Uterus (tissue), 2 donors: ENCODE data around the gene ENPEP.

ENCODE experiments used
- CTCF ChIP-seq, 4 experiments: fragments of 200-600 bp in 2 of 4; fragments of 450-650 bp in 2 of 4; sonication (generic) in 2 of 4; IDR thresholded peaks; one replicate each; pipeline ENCODE4 v1.5.1; 2016 to 2019; ENCODE audit warnings: antibody characterized with exemption in 4 of 4, mild to moderate bottlenecking in 2 of 4, moderate library complexity in 1 of 4
- POLR2A ChIP-seq, 2 donors: fragments of 450-650 bp; IDR thresholded peaks; one replicate each; pipeline ENCODE4 v1.6.1; 2016; ENCODE audit warnings: antibody characterized with exemption in 2 of 2, mild to moderate bottlenecking in 1 of 2, moderate library complexity in 1 of 2

GRCh38 chr4:110460074-110460746 is 15.7 kb upstream of the ENPEP start:
- TF ChIP-seq CTCF (IDR thresholded peaks at IDR 0.05) (no peak), POLR2A (IDR thresholded peaks at IDR 0.05) (no peak)
